Keratinocyte (primary cell): ENCODE measurements around the gene ELMO2. TPM values are rescaled to one million over a fixed set of nuclear protein-coding genes. Genes with fewer than 3 reads are reported as not detected.

Source experiments
- DNase-seq: peaks from one replicate; pipeline ENCODE4 v3.0.0-alpha.2; 2011; ENCODE audit warnings: low read depth, missing footprints, low spot score
- FAIRE-seq: peaks from 2 replicates; lab custom pipeline; 2011; peaks lifted over from hg19 to GRCh38; lab: Jason Lieb, UNC
- H2AFZ ChIP-seq: 2 replicates; pipeline ENCODE4 v1.6.0; 2012; ENCODE audit warnings: low read length, control low read depth, inconsistent platforms; ENCODE audit not compliant: control insufficient read depth
- H3K27ac ChIP-seq: 2 replicates; pipeline ENCODE4 v1.5.1; 2011; ENCODE audit warnings: low read length; ENCODE audit not compliant: control insufficient read depth, insufficient read depth
- H3K27me3 ChIP-seq: 3 replicates; pipeline ENCODE4 v1.6.0; 2011; ENCODE audit warnings: low read length; ENCODE audit not compliant: control insufficient read depth, insufficient read depth; ENCODE audit errors: extremely low read depth
- H3K36me3 ChIP-seq, 2 experiments: 2 replicates in 1 of 2; 3 replicates in 1 of 2; pipeline ENCODE4 v1.5.1; 2011; ENCODE audit warnings: low read length in 2 of 2, mild to moderate bottlenecking in 1 of 2; ENCODE audit not compliant: control insufficient read depth in 2 of 2, insufficient read depth in 2 of 2; ENCODE audit errors: extremely low read depth in 1 of 2
- H3K4me1 ChIP-seq: 3 replicates; pipeline ENCODE4 v1.5.1; 2011; ENCODE audit warnings: low read length; ENCODE audit not compliant: control insufficient read depth, insufficient read depth; ENCODE audit errors: extremely low read depth
- H3K4me2 ChIP-seq: 3 replicates; pipeline ENCODE4 v1.6.0; 2011; ENCODE audit warnings: low read depth, low read length; ENCODE audit not compliant: control insufficient read depth, insufficient read depth; ENCODE audit errors: extremely low read depth
- H3K4me3 ChIP-seq, 3 experiments: fragments of 200-600 bp in 1 of 3; sonication (generic) in 1 of 3; 2 replicates in 2 of 3; 3 replicates in 1 of 3; pipeline ENCODE4 v1.5.1; 2011 to 2016; ENCODE audit warnings: low read length in 3 of 3, mild to moderate bottlenecking in 3 of 3, control low read depth in 2 of 3, inconsistent platforms in 1 of 3, low read depth in 1 of 3, mixed read lengths in 1 of 3, mixed run types in 1 of 3, moderate library complexity in 1 of 3; ENCODE audit not compliant: control insufficient read depth in 2 of 3, insufficient read depth in 2 of 3; ENCODE audit errors: extremely low read depth in 1 of 3
- H3K79me2 ChIP-seq: 2 replicates; pipeline ENCODE4 v1.6.0; 2012; ENCODE audit warnings: low read length; ENCODE audit not compliant: control insufficient read depth, insufficient read depth
- H3K9ac ChIP-seq: 3 replicates; pipeline ENCODE4 v1.6.0; 2011; ENCODE audit warnings: low read length; ENCODE audit not compliant: control insufficient read depth, insufficient read depth; ENCODE audit errors: extremely low read depth
- H3K9me1 ChIP-seq: 3 replicates; pipeline ENCODE4 v1.6.0; 2011; ENCODE audit warnings: low read length; ENCODE audit not compliant: control insufficient read depth, insufficient read depth; ENCODE audit errors: extremely low read depth
- H3K9me3 ChIP-seq: 2 replicates; pipeline ENCODE4 v1.5.1; 2012; ENCODE audit warnings: low read depth, low read length; ENCODE audit not compliant: control insufficient read depth
- H4K20me1 ChIP-seq: 3 replicates; pipeline ENCODE4 v1.6.0; 2011; ENCODE audit warnings: low read length; ENCODE audit not compliant: control insufficient read depth, insufficient read depth; ENCODE audit errors: extremely low read depth
- CTCF ChIP-seq, 3 experiments: IDR thresholded peaks in 1 of 3; conservative IDR thresholded peaks in 1 of 3; optimal IDR thresholded peaks in 1 of 3; 2 replicates in 2 of 3; 3 replicates in 1 of 3; pipeline versions ENCODE3 to v1.5.1; 2011; ENCODE audit warnings: low read length in 3 of 3, mild to moderate bottlenecking in 3 of 3, moderate library complexity in 2 of 3, control low read depth in 1 of 3, inconsistent platforms in 1 of 3; ENCODE audit not compliant: insufficient read depth in 2 of 3; ENCODE audit errors: extremely low read depth in 1 of 3
- EZH2 ChIP-seq: IDR thresholded peaks from one replicate; pipeline ENCODE4 v1.6.1; 2012; ENCODE audit warnings: inconsistent platforms, mild to moderate bottlenecking, low read length, moderate library complexity
- dilution Hi-C: fragments of 300-500 bp; cut with MboI; formaldehyde crosslinking; loops from one replicate; pipeline ENCODE4 v1.7.0; 2020; ENCODE audit warnings: low sequenced_read_pairs; ENCODE audit not compliant: extremely low pct_ligation_motif_present
- polyA plus RNA-seq, 5 experiments: library from polyadenylated mRNA; depleted of rRNA in 3 of 5; stranded (reverse) in 3 of 5; stranded (forward) in 1 of 5; unstranded in 1 of 5; fragments of >200 nt; gene quantifications; 1 replicate in 1 of 5; 2 replicates in 3 of 5; 3 replicates in 1 of 5; pipeline versions ENCODE4 v1.2.1 to v1.2.3, GENCODE V29; 2011 to 2012; ENCODE audit warnings: missing spikeins in 2 of 5, low read depth in 1 of 5, low replicate concordance in 1 of 5

ELMO2 gene
- polyA plus RNA-seq, 1 donor (not counting 4 experiments of a cell fraction or from before 2014, with no cell fraction given), result 28.5 TPM

- no peak for FAIRE-seq
- H3K36me3 ChIP-seq, result peaks cover 22 to 24% of the 10 kb centered on the region in 2 experiments
- no peak for DNase-seq
- H2AFZ ChIP-seq, result no peak overlapping the region
- no peak overlapping the region for H3K27ac ChIP-seq
- H3K4me3 ChIP-seq, result no peak overlapping the region
- no peaks in the 10 kb centered on the region for H3K79me2 ChIP-seq
- H3K9me1 ChIP-seq, result no peaks in the 10 kb centered on the region
- no peak overlapping the region for H3K9ac ChIP-seq
- dilution Hi-C loops, result no loop called here
- no peaks in the 10 kb centered on the region for H3K9me3 ChIP-seq
- peaks cover 23% of the 10 kb centered on the region for H3K4me1 ChIP-seq
- TF ChIP-seq EZH2 (no peak), CTCF (optimal IDR thresholded peaks at IDR 0.05 in 1 of 3, IDR thresholded peaks at IDR 0.05 in 1 of 3, conservative IDR thresholded peaks at IDR 0.05 in 1 of 3; ENCODE audit: extremely low read depth in 1 of 3, insufficient read depth in 2 of 3, low read length in 3 of 3) (no peak)
- no peak overlapping the region for H3K4me2 ChIP-seq
- no peaks in the 10 kb centered on the region for H4K20me1 ChIP-seq
- no peaks in the 10 kb centered on the region for H3K27me3 ChIP-seq
Measured at GRCh38 chr20:46378412-46379009, 27.9 kb downstream of the ELMO2 start.

GRCh38 chr20:46377518-46377917, 28.9 kb downstream of the ELMO2 start:
- FAIRE-seq (peak; percentile 95), DNase-seq (no peak)
- no peaks in the 10 kb centered on the region for H3K79me2 ChIP-seq
- H4K20me1 ChIP-seq, result no peaks in the 10 kb centered on the region
- no peak overlapping the region for H3K9ac ChIP-seq
- H3K27ac ChIP-seq, result no peak overlapping the region
- H3K27me3 ChIP-seq, result no peaks in the 10 kb centered on the region
- TF ChIP-seq EZH2, result no peak
- peak; percentile 48 to 78 (median 50) for TF ChIP-seq CTCF (optimal IDR thresholded peaks at IDR 0.05 in 1 of 3, IDR thresholded peaks at IDR 0.05 in 1 of 3, conservative IDR thresholded peaks at IDR 0.05 in 1 of 3; ENCODE audit: extremely low read depth in 1 of 3, insufficient read depth in 2 of 3, low read length in 3 of 3)
- peak overlapping the region; percentile 46 for H3K4me2 ChIP-seq
- dilution Hi-C loops, result no loop called here
- no peaks in the 10 kb centered on the region for H3K9me3 ChIP-seq
- no peaks in the 10 kb centered on the region for H3K9me1 ChIP-seq
- H3K36me3 ChIP-seq, result peaks cover 23 to 26% of the 10 kb centered on the region in 2 experiments
- no peak overlapping the region for H3K4me3 ChIP-seq
- H3K4me1 ChIP-seq, result peaks cover 23% of the 10 kb centered on the region
- no peak overlapping the region for H2AFZ ChIP-seq
